ENCODE measurements around the gene MRFAP1L1.

- TF ChIP-seq CTCF (IDR thresholded peaks at IDR 0.05 in 8 of 11, conservative IDR thresholded peaks at IDR 0.05 in 3 of 11) (no peak), POLR2A (IDR thresholded peaks at IDR 0.05) (no peak)
Observed at GRCh38 chr4:6751611-6752485, 42.2 kb upstream of the MRFAP1L1 start.

Data from spleen (tissue), 7 donors.